Measurements from ENCODE around the gene LDB2. TPM values are rescaled to one million over a fixed set of nuclear protein-coding genes. Genes with fewer than 3 reads are reported as not detected.

The LDB2 gene
- total RNA-seq, 1 donor from 2014 or later: not detected

DNA sequence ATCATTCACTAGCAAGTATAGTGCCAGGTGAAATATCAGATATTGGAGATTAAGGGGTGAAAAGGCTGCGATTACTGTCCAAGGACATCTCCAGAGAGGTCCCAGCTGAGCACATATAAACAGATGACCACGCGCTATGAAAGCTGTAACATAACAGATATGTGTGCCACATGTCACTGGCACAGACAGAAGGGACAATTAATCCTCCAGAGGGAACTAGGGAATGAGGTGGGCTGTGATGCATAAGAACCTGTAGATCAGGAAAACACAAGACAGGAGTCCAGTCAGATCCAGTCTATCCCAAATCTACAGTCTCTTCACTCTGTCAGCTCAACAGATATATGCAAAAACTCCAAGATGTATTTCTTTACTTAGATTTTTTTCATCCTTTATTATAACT, 157.2 kb downstream of the LDB2 start:
- peaks cover 6% of the 10 kb centered on the region for H3K4me1 Mint-ChIP-seq (ENCODE audit: low read depth)
- H3K4me3 Mint-ChIP-seq (ENCODE audit: low read depth): no peak overlapping the region
- peaks cover 6% of the 10 kb centered on the region for H3K27me3 Mint-ChIP-seq
- no peak for DNase-seq (ENCODE audit: low spot score, unreplicated experiment)
- H3K27ac Mint-ChIP-seq: no peak overlapping the region
- no peaks in the 10 kb centered on the region for H3K36me3 Mint-ChIP-seq (ENCODE audit: insufficient read depth)
- TF ChIP-seq, protein P1, sequence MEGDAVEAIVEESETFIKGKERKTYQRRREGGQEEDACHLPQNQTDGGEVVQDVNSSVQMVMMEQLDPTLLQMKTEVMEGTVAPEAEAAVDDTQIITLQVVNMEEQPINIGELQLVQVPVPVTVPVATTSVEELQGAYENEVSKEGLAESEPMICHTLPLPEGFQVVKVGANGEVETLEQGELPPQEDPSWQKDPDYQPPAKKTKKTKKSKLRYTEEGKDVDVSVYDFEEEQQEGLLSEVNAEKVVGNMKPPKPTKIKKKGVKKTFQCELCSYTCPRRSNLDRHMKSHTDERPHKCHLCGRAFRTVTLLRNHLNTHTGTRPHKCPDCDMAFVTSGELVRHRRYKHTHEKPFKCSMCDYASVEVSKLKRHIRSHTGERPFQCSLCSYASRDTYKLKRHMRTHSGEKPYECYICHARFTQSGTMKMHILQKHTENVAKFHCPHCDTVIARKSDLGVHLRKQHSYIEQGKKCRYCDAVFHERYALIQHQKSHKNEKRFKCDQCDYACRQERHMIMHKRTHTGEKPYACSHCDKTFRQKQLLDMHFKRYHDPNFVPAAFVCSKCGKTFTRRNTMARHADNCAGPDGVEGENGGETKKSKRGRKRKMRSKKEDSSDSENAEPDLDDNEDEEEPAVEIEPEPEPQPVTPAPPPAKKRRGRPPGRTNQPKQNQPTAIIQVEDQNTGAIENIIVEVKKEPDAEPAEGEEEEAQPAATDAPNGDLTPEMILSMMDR (IDR thresholded peaks at IDR 0.05; ENCODE audit: unreplicated experiment): no peak
- no peaks in the 10 kb centered on the region for H3K9me3 Mint-ChIP-seq (ENCODE audit: low read depth)

DNA sequence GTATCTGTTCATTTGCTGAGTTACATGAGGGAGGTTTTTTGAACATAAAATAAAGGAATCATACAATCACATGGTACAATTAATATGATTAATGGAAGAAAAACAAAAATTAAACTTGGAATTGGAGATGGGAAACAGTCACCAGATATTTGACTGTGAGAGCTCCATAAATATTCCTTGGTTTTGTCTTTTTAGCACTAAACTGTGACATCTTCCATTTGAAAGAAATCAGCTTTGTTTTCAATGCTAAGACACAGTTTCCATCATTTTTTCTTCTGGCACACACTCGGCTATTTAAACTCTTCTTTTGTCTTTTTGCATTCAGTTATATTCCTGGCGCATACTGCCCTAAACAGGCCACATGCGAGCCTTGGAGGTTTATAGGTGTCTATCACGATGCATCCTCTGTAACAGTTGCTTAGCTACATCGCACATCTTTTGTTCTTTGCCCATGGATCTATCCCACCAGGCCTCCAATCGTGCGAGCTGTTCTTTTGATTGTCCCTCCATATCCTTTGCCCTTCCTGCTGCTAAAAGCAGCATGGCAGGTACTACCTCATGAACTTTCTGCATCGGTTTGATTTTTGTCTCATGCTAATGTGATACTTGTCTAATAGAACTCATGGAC, 158.3 kb downstream of the LDB2 start:
- TF ChIP-seq, protein P1 (IDR thresholded peaks at IDR 0.05; ENCODE audit: unreplicated experiment): no peak
- Mint-ChIP-seq H3K27ac (no peak overlapping the region), H3K27me3 (peaks cover 15% of the 10 kb centered on the region), H3K4me1 (ENCODE audit: low read depth) (peaks cover under 1% of the 10 kb centered on the region), H3K4me3 (ENCODE audit: low read depth) (no peak overlapping the region), H3K9me3 (ENCODE audit: low read depth) (no peaks in the 10 kb centered on the region), H3K36me3 (ENCODE audit: insufficient read depth) (no peaks in the 10 kb centered on the region)
- DNase-seq (ENCODE audit: low spot score, unreplicated experiment): no peak

DNA sequence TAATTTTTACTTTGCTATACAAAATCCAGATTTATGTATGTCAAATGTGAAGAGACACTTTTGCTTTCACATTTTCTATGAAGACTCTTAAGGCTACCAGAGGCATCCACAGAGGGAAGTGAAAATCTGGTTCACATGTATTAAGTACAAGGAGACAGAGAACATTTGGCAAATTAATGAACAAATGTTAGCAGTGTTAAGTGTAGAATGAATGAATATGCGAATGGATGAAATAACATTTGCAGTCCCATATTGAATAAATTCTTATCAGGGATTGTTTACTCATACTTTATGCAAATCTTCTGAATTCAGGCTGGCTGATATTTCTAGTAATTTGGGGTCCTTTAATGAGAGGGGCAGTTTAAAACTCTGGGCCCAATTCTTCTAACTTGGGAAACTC, 159.9 kb downstream of the LDB2 start:
- no peaks in the 10 kb centered on the region for H3K36me3 Mint-ChIP-seq (ENCODE audit: insufficient read depth)

DNA sequence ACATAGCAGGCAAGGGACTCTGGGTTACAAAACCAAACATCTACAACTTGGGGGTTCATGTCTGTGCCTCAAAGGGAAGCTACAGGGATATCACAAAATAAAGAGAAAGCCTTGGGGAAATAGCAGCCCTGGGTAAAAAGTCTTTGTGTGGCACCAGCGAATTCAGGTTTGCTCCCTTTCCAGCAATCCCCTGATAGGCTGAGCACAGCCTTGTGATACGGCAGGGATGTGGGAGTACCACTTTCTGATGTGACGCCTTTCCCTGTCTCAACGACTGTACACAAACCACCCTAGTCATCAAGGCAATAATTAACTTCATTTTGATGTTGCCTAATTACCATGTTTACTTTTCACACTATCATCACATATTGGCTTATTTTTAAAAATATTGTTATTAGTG, 164.9 kb downstream of the LDB2 start:
- peaks cover 16% of the 10 kb centered on the region for H3K27me3 Mint-ChIP-seq
- no peaks in the 10 kb centered on the region for H3K9me3 Mint-ChIP-seq (ENCODE audit: low read depth)
- TF ChIP-seq, protein P1 (IDR thresholded peaks at IDR 0.05; ENCODE audit: unreplicated experiment): no peak
- H3K4me3 Mint-ChIP-seq (ENCODE audit: low read depth): no peak overlapping the region
- H3K27ac Mint-ChIP-seq: no peak overlapping the region
- no peak for DNase-seq (ENCODE audit: low spot score, unreplicated experiment)
- H3K4me1 Mint-ChIP-seq (ENCODE audit: low read depth): peaks cover 1% of the 10 kb centered on the region
- no peaks in the 10 kb centered on the region for H3K36me3 Mint-ChIP-seq (ENCODE audit: insufficient read depth)

More for the DNA sequence above, 159.9 kb downstream of the LDB2 start:
- Mint-ChIP-seq H3K4me3 (ENCODE audit: low read depth) (no peak overlapping the region), H3K4me1 (ENCODE audit: low read depth) (no peaks in the 10 kb centered on the region), H3K9me3 (ENCODE audit: low read depth) (no peaks in the 10 kb centered on the region), H3K27me3 (peaks cover 15% of the 10 kb centered on the region), H3K27ac (no peak overlapping the region)
- no peak for DNase-seq (ENCODE audit: low spot score, unreplicated experiment)
- TF ChIP-seq, protein P1 (IDR thresholded peaks at IDR 0.05; ENCODE audit: unreplicated experiment): no peak

DNA sequence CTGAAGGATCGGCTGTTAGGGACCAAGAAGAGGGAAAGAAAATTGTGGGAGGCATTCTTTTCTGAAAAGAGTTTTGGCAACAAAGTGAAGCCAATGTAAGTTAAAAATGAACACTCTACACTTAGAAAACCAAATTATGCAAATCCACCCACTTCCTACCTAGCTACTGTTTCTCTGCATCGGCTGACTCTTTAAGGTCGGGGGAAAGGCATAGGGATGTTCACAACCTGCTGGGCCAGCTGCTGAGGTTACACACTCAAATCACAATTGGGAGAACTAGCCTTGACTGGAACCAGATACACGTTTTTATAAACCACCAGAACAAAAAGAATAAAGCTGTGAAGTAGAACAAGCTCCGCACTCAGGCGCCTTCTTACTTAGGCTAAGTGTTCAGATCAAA, 165.7 kb downstream of the LDB2 start:
- no peaks in the 10 kb centered on the region for H3K36me3 Mint-ChIP-seq (ENCODE audit: insufficient read depth)
- TF ChIP-seq, protein P1 (IDR thresholded peaks at IDR 0.05; ENCODE audit: unreplicated experiment): no peak
- no peak for DNase-seq (ENCODE audit: low spot score, unreplicated experiment)
- no peak overlapping the region for H3K4me3 Mint-ChIP-seq (ENCODE audit: low read depth)
- peaks cover 18% of the 10 kb centered on the region for H3K27me3 Mint-ChIP-seq
- peaks cover 1% of the 10 kb centered on the region for H3K4me1 Mint-ChIP-seq (ENCODE audit: low read depth)
- H3K9me3 Mint-ChIP-seq (ENCODE audit: low read depth): no peaks in the 10 kb centered on the region
- no peak overlapping the region for H3K27ac Mint-ChIP-seq

All from progenitor cell of endocrine pancreas (in vitro differentiated cells).